ENCODE measurements around the gene PRKAG3. TPM values are rescaled to one million over a fixed set of nuclear protein-coding genes. Genes with fewer than 3 reads are reported as not detected.

Gene PRKAG3
- total and polyA plus RNA-seq, 9 of the 15 experiments (the other 6 are each of a cell fraction or from before 2014, with no cell fraction given): not detected

DNA sequence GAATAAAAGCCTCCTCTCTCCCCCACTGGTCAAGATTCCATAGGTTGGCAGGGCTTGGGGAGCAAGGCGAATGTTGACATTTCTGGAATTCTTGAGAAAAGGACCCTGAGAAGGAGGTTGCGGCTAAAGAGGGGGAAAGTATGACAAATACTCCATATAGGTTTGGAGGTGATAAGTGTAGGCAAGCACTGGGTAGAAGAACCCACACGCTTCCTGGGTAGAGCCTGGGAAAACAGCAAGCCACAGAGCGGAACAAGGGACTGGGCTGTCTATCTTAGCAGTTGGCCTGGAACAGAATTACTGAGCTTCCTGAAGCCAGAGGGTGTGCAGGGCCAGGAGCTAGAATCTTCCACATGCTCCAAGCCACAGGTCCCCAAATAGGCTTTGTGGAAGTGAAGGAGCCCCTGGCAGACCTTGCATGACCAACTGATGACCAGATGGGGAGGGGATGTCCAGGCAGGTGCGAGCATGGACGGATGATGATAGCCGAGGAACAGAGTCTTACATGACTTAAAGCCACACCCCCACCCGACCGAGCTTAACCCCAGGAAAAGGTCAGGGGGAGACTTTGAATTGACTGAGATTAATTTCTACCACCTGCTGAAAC, 9.9 kb downstream of the PRKAG3 start:
- no peak overlapping the region for H2AFZ ChIP-seq (ENCODE audit: low read depth, low read length)
- no peak for DNase-seq (ENCODE audit: extremely low read depth in 1 of 4, low spot score in 3 of 4)
- in situ Hi-C loops (cut with MboI): no loop called here
- no peak for FAIRE-seq
- no peaks in the 10 kb centered on the region; the same call in 1 of the 2 replicates for H4K20me1 ChIP-seq (replicated peaks; ENCODE audit: control insufficient read depth, insufficient read depth, low read length)
- no peak for TF ChIP-seq C11orf30 (IDR thresholded peaks at IDR 0.05; ENCODE audit: low read depth)
- TF ChIP-seq BRF1 (IDR thresholded peaks at IDR 0.05; ENCODE audit: borderline replicate concordance, extremely low read depth, insufficient read length): no peak
- no peak for TF ChIP-seq NCOA6 (IDR thresholded peaks at IDR 0.05)
- TF ChIP-seq SPI1 (IDR thresholded peaks at IDR 0.05; ENCODE audit: borderline replicate concordance, low read depth, low read length): no peak
- TF ChIP-seq CBX1 (IDR thresholded peaks at IDR 0.05; ENCODE audit: low read depth): no peak
- no peak for TF ChIP-seq SMARCA5 (IDR thresholded peaks at IDR 0.05)
- TF ChIP-seq POLR3A (IDR thresholded peaks at IDR 0.05; ENCODE audit: borderline replicate concordance, extremely low read depth, insufficient read depth, insufficient read length): no peak
- TF ChIP-seq ZNF584 (CRISPR knock-in tag; IDR thresholded peaks at IDR 0.05; ENCODE audit: low read depth): no peak
- TF ChIP-seq ZNF146 (CRISPR knock-in tag; IDR thresholded peaks at IDR 0.05; ENCODE audit: unreplicated experiment): no peak
- TF ChIP-seq MITF (IDR thresholded peaks at IDR 0.05): no peak
- TF ChIP-seq LARP7 (IDR thresholded peaks at IDR 0.05): no peak
- no peak for TF ChIP-seq KLF10 (CRISPR knock-in tag; IDR thresholded peaks at IDR 0.05)
- TF ChIP-seq NKRF (IDR thresholded peaks at IDR 0.05; ENCODE audit: borderline replicate concordance): no peak
- TF ChIP-seq BRF2 (IDR thresholded peaks at IDR 0.05; ENCODE audit: borderline replicate concordance, insufficient read depth, insufficient read length): no peak
- no peak for TF ChIP-seq KDM5B (IDR thresholded peaks at IDR 0.05; ENCODE audit: insufficient replicate concordance, low read depth, low read length)
- no peak overlapping the region for H3K9ac ChIP-seq (ENCODE audit: insufficient read depth in 1 of 2, low read depth in 2 of 2, low read length in 2 of 2)
- BruUV-seq (replicated peaks): no TSS peak
- no peaks in the 10 kb centered on the region for H3K79me2 ChIP-seq (ENCODE audit: control insufficient read depth, insufficient read depth, low read length)
- H3K4me3 ChIP-seq: no peak overlapping the region
- CTCF ChIA-PET (ENCODE audit: low intra/inter-chr PET ratio): no interaction called here
- ATAC-seq: no peak
- POLR2A ChIA-PET: no interaction called here
- H3K9me3 ChIP-seq (replicated peaks; ENCODE audit: control insufficient read depth, insufficient read depth, low read depth, low read length): no peaks in the 10 kb centered on the region
- H3K27ac ChIP-seq (ENCODE audit: extremely low read depth, low read depth, low read length): no peak overlapping the region
- no peak overlapping the region for H3K4me2 ChIP-seq (ENCODE audit: insufficient read depth, low read length)
- peaks cover 11 to 45% of the 10 kb centered on the region in 2 experiments; a peak in 3 of 5 replicates for H3K27me3 ChIP-seq (ENCODE audit: control insufficient read depth in 2 of 2, insufficient read depth in 2 of 2, low read length in 2 of 2)
- intact Hi-C loops (cut with micrococcal nuclease): no loop called here
- H3K4me1 ChIP-seq (replicated peaks in 1 of 2; ENCODE audit: control insufficient read depth in 2 of 2, insufficient read depth in 2 of 2, low read length in 2 of 2): no peaks in the 10 kb centered on the region; a peak in 1 of 5 replicates
- H3K9me1 ChIP-seq (ENCODE audit: control insufficient read depth, insufficient read depth, low read length): no peaks in the 10 kb centered on the region
- no peaks in the 10 kb centered on the region for H3K36me3 ChIP-seq (ENCODE audit: control insufficient read depth, insufficient read depth, low read length)
- WGBS (ENCODE audit: insufficient coverage, low coverage, missing lambda C conversion rate): 4% methylated on average over 9 of the region's 9 CpGs

Measured in K562 (cell line).